Cerebellar cortex (tissue), 1 donor: ENCODE results near the gene PGS1.
"Not testable (repeated sequence)": the region's sequence is repeated elsewhere in the genome, so short reads cannot be mapped to it uniquely, and the experiment has no call there.

Experiments used
- DNase-seq: peaks from one replicate; pipeline ENCODE4 v3.0.0-alpha.2; 2015; ENCODE audit warnings: low spot score

The PGS1 gene

DNA sequence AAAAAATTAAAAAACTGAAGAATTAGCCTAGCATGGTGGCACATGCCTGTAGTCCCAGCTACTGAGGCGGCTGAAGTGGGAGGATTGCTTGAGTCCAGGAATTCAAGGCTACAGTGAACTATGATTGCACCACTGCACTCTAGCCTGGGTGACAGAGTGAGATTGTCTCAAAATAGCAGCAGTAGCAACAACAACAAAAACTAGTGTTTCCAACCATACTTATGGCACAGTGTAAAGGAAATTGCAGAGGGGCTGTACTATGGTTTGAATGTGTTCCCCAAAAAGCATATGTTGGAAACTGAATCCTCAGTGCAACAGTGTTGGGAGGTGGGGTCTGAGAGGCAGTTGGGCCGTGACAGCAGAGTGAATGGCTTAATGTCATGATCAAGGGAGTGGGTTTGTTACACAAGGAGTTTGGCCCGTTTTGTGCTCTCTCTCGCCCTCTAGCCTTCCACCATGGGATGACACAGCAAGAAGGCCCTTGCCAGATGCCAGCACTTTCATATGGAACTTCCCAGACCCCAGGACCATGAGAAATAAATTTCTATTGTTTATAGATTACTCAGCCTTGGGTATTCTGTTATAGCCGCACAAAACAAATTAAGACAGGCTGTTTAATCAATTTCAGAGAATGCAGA lies 70.0 kb downstream of the PGS1 start:
- DNase-seq: no peak

GRCh38 chr17:78449983-78450595 lies 71.6 kb downstream of the PGS1 start:
- DNase-seq: peak; percentile 25

- peak; percentile 73 for DNase-seq
Measured at GRCh38 chr17:78450696-78451345, 72.4 kb downstream of the PGS1 start.

- DNase-seq: no peak
Measured at GRCh38 chr17:78451753-78452152, 73.3 kb downstream of the PGS1 start.

- no peak for DNase-seq
Measured at GRCh38 chr17:78454346-78454745, 75.9 kb downstream of the PGS1 start.

DNA sequence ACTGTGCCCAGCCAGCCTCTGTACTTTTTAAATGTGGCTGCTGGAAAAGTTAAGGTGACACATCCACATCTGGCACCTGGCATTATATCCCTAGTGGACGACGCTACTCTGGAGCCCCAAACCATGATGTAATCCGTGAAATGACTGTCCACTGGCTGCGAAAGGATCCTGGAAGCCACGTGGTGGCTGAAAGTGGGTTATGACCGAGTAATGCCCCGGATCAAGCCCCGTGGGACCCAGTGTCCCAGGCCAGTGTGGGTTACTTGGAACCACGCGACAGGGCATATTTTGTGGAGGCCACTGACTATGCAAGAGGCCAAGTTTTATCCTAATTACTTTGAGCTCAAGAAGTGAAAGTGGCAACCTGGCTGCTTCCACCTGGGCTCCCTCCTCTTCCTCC lies 79.6 kb downstream of the PGS1 start:
- no peak for DNase-seq

DNA sequence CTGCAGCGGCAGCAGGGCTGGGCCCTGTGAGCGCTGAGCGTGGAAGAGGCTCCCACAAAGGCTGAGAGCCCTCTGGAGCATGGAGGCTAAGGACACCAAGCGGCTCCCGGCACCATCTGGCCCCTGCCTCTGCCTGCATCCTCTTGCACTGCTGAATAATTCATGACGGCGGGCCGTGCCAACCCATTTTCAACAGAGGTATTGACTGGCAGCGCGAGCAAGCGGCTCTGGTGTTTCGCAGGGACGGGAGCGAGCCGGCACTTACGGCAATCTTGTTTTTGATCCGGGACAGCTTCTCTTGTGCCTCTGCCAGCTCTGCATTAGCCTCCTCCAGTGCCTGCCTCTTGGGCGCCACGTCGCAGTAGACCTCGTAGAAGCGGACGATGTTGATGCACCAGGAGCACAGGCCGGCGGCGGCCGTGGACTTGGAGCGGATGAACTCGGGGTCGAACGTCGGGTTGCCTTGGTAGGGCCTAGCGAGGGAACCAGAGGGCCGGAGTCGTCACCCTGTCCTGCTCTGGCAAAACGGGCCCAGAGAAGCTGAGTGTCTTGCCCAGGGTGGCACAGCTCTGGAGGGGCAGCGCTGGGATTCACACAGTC lies 80.4 kb downstream of the PGS1 start:
- DNase-seq: peak; percentile 55

- DNase-seq: no peak
Measured at GRCh38 chr17:78459696-78460095, 81.2 kb downstream of the PGS1 start.

GRCh38 chr17:78460176-78460675 lies 81.8 kb downstream of the PGS1 start:
- DNase-seq: no peak

DNA sequence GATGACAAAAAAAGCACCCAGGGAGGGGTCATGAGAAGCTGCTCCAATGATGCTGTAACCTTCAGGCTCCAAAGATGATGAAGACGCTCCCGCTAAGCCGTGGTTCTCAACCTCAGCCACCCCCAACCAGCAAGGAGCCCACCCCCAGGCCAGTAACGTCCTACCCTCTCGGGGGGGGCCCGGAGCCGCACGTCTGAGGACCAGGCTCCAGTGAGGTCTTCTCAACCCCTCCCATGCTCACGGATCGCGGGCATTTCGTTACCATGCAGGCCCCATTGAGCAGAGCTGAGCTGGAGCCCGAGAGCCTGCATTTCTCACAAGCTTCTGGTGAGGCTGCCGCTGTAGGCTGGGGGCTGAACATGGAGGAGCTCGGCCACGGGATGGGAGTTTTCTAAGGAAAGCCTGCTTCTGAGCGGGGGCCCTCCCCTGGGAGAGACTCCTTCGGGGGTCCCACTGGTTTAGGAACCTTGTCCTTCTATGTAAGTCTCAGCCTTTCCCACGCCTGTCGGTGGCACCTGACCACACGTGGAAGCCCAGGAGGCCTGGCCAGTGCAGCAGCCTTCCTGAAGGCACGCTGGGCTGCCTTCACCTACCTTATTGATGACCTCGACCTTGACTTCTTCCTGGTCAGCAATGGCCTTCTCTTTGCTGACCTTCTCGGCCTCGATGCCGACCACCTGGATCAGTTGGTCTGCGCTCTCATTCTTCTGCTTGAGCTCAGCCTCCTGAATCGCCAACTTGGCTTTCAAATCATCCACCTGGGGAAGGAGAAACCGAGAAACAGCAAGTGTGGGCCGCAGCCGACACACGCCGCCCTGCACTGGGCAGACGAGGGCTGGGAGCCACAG lies 82.7 kb downstream of the PGS1 start:
- DNase-seq: no peak

GRCh38 chr17:78461799-78462053 lies 83.3 kb downstream of the PGS1 start:
- no peak for DNase-seq

DNA sequence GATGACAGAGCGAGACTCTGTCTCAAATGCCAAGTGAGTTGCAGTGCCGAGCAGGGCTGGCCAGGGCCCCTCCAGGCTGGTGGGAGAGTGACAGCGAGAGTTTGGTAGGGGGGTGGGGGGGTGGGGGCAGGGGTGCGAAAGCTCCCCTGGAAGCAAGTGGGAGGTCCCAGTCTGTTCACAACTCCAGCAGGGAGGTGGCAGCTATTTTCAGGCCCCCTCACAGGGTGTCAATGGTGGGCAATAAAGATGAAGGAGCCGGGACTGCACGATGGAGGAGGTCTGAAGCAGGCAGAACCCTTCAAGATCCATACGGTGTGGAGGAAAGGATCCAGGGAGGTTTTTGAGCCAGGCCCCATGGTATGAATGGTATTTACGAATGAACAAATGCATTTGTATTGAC lies 83.7 kb downstream of the PGS1 start:
- no peak for DNase-seq

DNA sequence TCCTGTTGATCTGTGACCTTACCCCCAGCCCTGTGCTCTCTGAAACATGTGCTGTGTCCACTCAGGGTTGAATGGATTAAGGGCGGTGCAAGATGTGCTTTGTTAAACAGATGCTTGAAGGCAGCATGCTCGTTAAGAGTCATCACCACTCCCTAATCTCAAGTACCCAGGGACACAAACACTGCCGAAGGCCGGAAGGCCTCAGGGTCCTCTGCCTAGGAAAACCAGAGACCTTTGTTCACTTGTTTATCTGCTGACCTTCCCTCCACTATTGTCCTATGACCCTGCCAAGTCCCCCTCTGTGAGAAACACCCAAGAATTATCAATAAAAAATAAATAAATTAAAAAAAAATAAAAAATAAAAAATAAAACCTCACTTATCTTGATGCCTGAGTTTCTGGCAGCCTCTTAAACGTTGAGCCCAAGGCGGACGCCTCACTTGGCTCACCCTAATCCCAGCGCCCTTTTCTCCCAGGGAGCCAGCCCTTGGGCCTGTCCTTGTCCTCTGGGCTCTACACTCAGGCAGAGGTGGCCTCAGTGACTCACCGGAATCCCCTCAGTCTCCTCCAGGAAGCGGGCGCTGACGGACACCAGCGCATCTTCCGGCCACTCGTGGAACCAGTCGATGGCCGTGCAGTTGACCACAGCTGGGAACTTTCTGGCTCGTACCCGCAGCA lies 87.8 kb downstream of the PGS1 start:
- DNase-seq: not testable (repeated sequence)

DNA sequence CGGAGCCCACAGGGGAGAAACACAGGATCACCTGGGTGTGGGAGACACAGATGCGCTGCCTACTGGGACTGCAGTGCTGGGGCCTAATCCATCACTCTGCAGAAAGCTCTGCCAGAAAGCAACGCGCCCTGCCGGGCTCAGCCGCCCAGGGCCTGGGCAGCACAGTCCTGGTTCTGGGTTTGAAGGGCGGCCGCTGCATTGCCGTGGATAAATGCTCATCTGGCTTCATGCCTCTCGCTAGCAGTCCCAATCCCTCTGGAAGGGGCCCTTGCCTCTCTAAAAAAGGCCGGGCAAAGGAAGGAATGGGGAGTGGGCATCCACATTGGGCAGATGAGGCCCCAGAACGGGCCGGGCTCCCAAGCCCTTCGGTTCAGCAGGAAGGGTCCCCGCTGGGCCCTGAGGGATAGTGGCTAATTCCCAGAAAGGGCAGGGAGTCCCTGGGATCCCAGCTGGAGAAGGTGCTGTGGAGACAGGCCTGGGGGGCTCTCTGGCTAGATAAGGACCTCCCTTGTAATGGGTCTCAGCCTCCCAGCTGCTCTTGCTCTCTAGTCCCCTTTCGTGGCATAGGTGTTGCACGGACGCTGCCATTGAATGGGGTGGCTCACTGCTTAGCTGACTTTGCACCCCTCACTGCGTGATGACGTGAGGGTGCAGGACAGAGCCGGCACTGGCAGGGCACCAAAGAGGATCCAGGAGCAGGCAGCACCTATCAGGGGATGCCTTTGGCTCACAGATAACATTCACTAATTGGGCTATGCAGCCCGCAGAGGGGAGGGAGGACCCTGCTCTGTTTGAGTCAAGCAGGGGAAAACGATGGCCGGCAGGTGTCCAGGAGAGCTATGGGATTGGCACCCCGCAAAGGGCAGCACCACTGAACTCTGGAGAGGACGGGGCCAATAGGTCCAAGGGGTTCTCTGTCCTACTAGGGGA lies 88.6 kb downstream of the PGS1 start:
- DNase-seq: no peak

GRCh38 chr17:78468366-78468765 lies 89.9 kb downstream of the PGS1 start:
- no peak for DNase-seq

GRCh38 chr17:78469443-78469842 lies 91.0 kb downstream of the PGS1 start:
- DNase-seq: no peak

DNA sequence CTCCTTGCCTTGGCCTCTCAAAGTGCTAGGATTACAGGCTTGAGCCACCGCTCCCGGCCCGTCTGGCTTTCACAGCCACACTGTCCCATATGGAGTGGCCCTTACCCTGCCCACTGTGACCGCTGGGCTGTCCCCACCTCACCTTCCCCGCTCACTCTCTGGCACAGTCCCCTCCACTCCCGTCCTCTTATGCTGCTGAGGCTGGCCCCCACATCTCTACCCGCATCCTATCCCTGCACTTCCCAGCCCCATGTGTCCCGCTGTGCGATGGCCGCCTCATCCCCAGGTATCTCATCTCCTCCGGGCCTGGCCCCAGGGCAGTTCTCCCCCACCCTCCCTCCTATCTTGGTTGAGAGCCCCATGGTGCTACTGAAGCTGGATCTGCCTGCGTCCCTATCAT lies 93.2 kb downstream of the PGS1 start:
- no peak for DNase-seq

DNA sequence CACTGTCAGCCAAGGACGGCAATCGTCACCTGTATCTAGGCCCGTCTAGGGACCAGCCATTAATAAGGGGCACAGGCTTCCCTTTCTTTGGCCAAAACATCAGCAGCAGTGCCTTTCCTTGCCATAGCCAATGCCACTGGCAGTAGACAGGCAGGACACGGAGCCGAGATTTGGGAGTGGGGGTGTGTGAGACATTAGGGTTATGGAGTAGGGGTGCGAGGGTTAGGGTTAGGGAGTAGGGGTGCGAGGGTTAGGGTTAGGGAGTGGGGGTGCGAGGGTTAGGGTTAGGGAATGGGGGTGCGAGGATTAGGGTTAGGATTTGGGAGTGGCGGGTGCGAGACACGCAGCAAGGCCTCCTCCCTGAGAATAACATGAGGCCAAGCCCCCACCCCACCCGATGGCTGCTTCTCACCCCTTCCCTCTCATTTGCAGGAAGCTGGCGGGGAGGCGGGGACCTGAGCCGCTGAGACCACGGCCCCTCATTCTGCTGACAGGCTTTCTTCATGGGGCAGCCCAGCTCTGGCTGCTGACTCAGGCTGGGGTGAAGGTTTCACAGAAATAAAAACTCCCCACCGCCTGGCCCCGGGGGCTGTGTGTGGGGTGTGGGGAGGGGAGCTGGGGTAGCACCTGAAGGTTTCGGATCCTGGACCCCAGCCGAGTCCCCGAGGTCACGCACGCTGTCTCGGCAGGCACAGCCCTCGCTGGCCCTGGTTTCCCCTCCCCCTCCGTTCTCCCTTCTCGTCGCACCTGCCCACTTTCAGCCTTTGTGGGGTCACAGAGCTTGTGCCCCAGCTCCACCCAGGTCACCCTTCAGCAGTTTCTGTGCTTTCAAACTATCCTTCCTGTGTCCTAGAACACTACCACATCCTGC lies 93.8 kb downstream of the PGS1 start:
- DNase-seq: no peak

DNA sequence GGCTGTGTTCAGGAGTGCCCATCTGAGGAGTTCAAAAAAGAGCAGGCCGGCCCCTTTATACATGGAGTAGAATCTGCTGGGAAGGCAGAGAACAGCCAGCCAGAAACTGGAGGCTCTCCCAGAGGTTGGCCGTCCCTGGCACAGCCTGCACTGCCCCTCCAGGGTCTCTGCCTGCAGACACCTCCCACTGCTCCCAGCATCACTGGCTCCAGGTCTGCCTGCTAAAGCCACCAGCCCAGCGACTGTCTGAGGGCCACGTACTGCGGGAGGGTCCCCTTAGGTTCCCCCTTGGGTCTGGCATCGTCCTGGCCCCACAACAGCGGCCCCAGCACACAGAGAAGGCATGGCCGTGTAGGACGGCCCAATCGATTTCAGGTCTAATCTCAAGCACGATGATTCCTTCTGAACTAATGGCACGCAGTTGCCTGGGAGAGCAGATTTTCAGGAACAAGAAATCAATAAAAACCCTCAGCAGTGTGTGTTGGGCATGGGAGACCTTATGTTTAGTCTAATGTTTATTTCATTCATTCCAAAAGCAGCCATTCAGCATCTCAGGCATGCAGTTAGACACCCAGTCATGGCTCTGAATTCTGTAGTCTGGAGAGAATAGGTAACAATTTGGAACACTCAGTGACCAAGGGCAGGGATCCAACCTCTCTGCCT lies 95.6 kb downstream of the PGS1 start:
- DNase-seq: no peak
